SK-N-MC (cell line): ENCODE measurements around the gene ANKRD40CL.

Experiments
- EZH2 ChIP-seq: fragments of 200-600 bp; sonication (generic); IDR thresholded peaks from one replicate; pipeline ENCODE4 v1.6.1; 2017; ENCODE audit warnings: antibody characterized with exemption
- POLR2AphosphoS5 ChIP-seq: IDR thresholded peaks from 2 replicates; pipeline ENCODE4 v1.6.1; 2012; ENCODE audit warnings: mild to moderate bottlenecking, low read depth, low read length, borderline replicate concordance

GRCh38 chr17:50785946-50786570, 18.7 kb upstream of the ANKRD40CL start:
- TF ChIP-seq POLR2AphosphoS5 (no peak), EZH2 (no peak)
